OCI-LY3 (cell line): Measurements from ENCODE around the gene CD38.

Experiments used
- EZH2phosphoT487 ChIP-seq: fragments of 200-600 bp; shearing (Covaris generic); IDR thresholded peaks from 2 replicates; pipeline ENCODE4 v1.6.1; 2018; ENCODE audit warnings: antibody characterized with exemption, mixed run types, low read depth
- TF ChIP-seq, protein P1 (sequence below): fragments of 200-600, 300-600 bp; sonication (generic); IDR thresholded peaks from 2 replicates; pipeline ENCODE4 v1.5.1; 2014; ENCODE audit warnings: antibody characterized with exemption, low read length, low read depth

DNA sequence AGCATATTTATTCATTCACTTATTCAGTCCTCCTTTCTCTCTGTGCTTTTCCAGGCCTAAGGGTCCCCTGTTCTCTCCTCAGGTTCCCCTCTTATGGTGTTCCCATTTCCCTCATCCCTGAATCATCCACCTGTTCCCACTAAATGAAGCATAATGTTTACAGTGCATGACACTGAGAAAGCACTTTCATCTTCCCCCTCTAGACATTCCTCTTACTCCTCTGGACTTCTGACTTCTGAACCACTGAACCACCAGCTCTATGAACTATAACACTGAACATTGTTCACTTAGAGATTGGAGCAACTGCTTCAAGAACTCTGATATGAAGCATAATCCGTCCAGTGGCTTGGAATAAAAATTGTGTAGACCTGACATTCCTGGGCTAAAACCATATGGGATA lies 59.5 kb downstream of the CD38 start:
- TF ChIP-seq, protein P1, sequence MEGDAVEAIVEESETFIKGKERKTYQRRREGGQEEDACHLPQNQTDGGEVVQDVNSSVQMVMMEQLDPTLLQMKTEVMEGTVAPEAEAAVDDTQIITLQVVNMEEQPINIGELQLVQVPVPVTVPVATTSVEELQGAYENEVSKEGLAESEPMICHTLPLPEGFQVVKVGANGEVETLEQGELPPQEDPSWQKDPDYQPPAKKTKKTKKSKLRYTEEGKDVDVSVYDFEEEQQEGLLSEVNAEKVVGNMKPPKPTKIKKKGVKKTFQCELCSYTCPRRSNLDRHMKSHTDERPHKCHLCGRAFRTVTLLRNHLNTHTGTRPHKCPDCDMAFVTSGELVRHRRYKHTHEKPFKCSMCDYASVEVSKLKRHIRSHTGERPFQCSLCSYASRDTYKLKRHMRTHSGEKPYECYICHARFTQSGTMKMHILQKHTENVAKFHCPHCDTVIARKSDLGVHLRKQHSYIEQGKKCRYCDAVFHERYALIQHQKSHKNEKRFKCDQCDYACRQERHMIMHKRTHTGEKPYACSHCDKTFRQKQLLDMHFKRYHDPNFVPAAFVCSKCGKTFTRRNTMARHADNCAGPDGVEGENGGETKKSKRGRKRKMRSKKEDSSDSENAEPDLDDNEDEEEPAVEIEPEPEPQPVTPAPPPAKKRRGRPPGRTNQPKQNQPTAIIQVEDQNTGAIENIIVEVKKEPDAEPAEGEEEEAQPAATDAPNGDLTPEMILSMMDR = no peak
- no peak for TF ChIP-seq EZH2phosphoT487
